ENCODE measurements around the gene POLR2B. TPM values are rescaled to one million over a fixed set of nuclear protein-coding genes. Genes with fewer than 3 reads are reported as not detected.

Gene POLR2B
- total RNA-seq, 4 donors from 2014 or later = 58.0 to 109 (median 83.3) TPM

DNA sequence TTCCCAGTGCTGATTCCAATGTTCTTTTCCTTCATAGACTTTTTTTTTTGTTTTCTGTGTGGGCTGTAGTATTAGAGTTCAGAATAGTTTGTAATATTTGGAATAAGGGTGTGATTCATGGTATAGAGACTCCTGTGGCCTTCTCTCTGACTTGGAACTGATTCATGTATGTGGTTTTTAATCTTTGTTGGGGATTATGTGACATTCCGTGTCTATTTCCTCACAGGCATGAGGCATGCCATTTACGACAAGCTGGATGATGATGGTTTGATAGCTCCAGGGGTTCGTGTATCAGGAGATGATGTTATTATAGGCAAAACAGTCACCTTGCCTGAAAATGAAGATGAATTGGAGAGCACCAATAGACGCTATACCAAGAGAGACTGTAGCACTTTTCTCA, 44.4 kb downstream of the POLR2B start:
- TF ChIP-seq, protein P1, sequence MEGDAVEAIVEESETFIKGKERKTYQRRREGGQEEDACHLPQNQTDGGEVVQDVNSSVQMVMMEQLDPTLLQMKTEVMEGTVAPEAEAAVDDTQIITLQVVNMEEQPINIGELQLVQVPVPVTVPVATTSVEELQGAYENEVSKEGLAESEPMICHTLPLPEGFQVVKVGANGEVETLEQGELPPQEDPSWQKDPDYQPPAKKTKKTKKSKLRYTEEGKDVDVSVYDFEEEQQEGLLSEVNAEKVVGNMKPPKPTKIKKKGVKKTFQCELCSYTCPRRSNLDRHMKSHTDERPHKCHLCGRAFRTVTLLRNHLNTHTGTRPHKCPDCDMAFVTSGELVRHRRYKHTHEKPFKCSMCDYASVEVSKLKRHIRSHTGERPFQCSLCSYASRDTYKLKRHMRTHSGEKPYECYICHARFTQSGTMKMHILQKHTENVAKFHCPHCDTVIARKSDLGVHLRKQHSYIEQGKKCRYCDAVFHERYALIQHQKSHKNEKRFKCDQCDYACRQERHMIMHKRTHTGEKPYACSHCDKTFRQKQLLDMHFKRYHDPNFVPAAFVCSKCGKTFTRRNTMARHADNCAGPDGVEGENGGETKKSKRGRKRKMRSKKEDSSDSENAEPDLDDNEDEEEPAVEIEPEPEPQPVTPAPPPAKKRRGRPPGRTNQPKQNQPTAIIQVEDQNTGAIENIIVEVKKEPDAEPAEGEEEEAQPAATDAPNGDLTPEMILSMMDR (IDR thresholded peaks at IDR 0.05; ENCODE audit: low read depth) = no peak

DNA sequence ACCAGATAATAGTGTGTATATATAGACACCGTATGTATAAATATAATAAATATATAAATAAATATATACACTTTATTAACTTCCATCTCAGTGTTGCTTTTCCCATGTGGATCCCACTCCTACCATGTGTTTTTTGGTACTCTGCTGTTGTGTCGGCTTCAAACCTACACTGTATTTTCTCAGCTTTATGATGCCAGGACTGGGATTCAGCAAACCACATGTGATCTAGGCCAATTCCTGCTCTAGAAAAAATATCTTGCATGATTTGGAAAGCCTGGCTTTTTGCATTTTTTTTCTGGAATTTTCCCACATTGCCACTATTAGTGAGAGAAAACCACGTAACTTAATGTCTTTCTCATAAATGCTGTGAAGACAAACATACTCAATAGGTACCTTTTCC, 55.8 kb downstream of the POLR2B start:
- TF ChIP-seq, protein P1 (IDR thresholded peaks at IDR 0.05; ENCODE audit: low read depth) = no peak

DNA sequence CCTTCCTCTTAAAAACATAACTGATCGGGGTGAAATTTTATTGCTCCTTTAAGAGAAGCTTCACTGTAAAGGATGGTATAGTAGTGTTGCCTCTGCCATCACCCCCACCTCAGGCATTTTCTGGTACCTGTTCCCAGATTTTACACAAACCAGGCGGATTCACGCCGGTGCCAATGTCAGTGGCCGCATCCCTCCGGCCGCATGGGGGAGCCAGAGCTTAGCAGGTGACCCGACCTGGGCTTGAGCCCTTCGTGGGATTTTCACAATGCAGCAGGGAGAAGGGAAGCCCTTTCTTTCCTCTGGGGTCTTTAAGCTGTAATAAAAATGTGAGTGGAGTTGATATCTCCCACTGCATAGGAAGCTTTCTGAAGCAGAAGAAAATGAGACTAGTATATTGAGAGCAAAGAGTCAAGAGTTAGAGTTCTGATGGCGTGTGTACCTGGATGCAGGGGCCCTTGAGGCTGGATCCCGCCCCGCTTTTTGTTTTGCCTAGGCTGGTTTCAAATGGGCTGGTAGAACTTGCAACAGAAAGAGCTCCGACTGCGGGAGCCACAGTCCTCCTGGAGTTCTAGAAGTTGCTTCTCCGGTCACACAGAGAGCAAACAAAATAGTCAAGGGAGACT, 59.4 kb downstream of the POLR2B start:
- TF ChIP-seq, protein P1 (IDR thresholded peaks at IDR 0.05; ENCODE audit: low read depth) = no peak

DNA sequence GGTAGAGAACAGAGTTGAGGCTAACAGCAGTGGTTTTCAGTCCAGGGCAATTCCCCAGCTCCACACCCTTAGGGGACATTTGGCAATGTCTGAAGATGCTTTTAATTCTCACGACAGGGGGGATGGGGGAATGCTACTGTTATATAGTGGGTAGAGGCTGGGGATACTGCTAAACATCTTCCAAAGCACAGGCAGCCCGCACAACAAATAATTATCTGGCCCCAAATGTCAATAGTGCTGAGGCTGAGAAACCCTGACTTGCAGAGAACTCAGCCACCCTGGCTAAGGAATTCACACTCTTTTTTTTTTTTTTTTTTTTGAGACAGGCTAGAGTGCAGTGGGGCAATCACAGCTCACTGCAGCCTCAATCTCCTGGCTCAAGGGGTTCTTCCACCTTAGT, 60.6 kb downstream of the POLR2B start:
- TF ChIP-seq, protein P1 (IDR thresholded peaks at IDR 0.05; ENCODE audit: low read depth) = no peak

DNA sequence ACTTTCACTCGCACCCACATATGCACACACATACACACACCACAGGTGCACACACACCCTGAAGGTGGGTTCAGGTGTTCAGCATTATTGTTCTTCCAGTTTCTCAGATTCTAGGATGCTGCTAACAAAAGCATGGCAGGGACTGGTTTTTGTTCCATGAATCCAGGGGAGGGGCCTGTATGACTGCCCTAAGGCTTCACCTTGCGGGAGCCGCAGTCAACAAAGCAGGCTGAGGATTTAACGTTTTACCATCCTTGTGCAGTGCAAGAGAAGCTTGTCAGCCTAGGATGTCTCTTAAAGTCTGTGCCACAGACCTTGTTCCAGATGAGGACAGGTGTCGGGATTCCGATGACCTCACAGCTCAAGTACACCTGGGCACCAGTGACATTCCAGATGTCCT, 61.8 kb downstream of the POLR2B start:
- TF ChIP-seq, protein P1 (IDR thresholded peaks at IDR 0.05; ENCODE audit: low read depth) = no peak

DNA sequence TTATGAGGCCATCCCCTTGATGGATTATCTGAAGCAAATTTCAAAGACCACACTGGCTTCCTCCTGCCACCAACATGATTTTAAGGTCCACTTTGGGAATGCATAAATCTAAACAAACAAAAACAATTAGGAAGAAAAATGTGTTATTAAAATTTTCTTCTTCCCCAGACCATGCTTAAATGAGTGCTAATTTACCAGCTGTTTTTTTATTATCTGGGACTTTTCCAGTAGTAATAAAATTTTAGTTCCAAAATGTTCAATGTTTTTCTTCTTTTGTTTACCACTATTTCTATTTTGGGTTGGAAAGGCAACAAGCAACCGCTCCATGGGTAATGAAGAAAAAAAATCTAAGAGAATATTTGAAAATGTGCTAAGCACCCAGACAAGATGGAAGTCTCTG, 62.3 kb downstream of the POLR2B start:
- TF ChIP-seq, protein P1 (IDR thresholded peaks at IDR 0.05; ENCODE audit: low read depth) = no peak

DNA sequence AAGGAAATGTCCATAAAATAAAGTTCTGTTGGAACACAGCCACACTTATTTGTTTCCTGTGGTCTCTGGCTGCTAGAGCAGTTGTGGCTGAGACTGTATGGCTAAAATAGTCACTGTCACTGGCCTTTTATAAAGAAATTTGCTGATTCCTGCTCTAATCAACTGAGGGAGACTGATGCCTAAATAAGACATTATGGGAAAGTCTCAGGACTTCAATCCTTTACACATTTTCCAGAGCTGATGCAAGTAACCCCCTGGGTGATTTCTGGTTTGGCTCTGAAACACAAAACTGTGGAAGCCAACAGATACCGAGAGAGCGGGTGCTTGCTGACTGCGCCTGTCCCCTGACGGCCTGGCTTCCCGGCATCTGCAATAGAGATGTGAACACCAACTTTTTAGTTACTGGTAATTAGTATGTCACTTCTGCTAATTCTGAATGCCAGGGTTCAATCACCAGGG, 64.0 kb downstream of the POLR2B start:
- TF ChIP-seq, protein P1 (IDR thresholded peaks at IDR 0.05; ENCODE audit: low read depth) = no peak

Measured in subcutaneous adipose tissue (tissue), 4 donors.